Mononuclear cell (primary cell): ENCODE results near the gene KRT82. TPM values are rescaled to one million over a fixed set of nuclear protein-coding genes. Genes with fewer than 3 reads are reported as not detected.

Experiments
- H3K27me3 ChIP-seq: 2 replicates; pipeline ENCODE4 v1.6.0; 2011; ENCODE audit warnings: low read length, control low read depth; ENCODE audit not compliant: insufficient read depth
- H3K4me1 ChIP-seq: 2 replicates; pipeline ENCODE4 v1.5.1; 2011; ENCODE audit warnings: mild to moderate bottlenecking, low read length, control low read depth; ENCODE audit not compliant: insufficient read depth
- H3K4me3 ChIP-seq: 2 replicates; pipeline ENCODE4 v1.5.1; 2011; ENCODE audit warnings: mild to moderate bottlenecking, low read length, moderate library complexity
- H3K9me3 ChIP-seq: 2 replicates; pipeline ENCODE4 v1.5.1; 2011; ENCODE audit warnings: low read depth, mild to moderate bottlenecking, control low read depth, low read length
- total RNA-seq: library from RNA; depleted of rRNA; stranded (reverse); fragments of >200 nt; gene quantifications from one replicate; pipeline ENCODE4 v1.2.3, GENCODE V29; 2012

KRT82 gene
- total RNA-seq, 1 donor, result not detected

DNA sequence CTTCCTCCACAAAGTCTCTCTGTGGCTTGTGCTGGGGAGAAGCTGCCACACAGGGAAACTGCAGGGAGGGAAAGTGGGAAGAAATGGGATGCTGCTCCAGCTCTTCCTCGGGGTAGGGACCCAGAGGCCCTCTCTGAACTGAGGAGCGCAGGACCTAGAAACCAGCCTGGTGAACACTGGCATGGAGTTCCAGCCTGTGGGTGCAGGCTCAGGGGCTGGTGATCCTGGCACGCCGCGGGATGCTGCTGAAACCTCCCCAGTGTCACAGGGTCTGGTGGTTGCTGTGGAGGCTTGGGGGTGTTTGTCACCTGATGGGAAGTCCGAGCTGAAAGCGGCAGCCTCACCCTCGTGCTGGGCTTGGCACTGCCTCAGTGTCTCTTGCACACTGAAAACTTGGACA, 33.3 kb upstream of the KRT82 start:
- Histone ChIP-seq H3K4me3 (no peak overlapping the region), H3K9me3 (no peaks in the 10 kb centered on the region), H3K4me1 (no peaks in the 10 kb centered on the region), H3K27me3 (peaks cover 3% of the 10 kb centered on the region)

- Histone ChIP-seq H3K4me1 (no peaks in the 10 kb centered on the region), H3K9me3 (no peaks in the 10 kb centered on the region), H3K4me3 (no peak overlapping the region), H3K27me3 (peaks cover 3% of the 10 kb centered on the region)
These were observed 32.5 kb upstream of the KRT82 start for GRCh38 chr12:52438305-52439301.

DNA sequence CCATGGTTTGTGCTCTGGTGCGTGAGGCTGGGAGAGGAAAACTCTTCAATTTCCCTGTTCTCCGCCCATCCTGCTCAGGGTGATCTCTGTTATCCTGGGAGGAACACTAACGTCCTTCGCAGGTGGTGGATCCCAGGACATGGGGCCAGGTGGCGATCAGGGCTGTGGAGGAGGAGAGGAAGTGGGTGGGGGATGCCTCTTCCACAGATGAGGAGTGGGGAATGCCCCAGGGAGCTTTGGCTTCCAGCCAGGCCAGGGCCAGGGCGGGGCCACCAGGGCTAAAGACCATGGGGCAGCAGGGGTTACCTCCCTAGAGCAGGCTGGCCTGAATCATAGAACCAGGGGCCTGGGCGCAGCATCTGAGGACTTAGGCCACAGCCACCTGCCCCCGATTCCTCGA, 31.4 kb upstream of the KRT82 start:
- no peak overlapping the region for H3K4me3 ChIP-seq
- H3K27me3 ChIP-seq, result no peaks in the 10 kb centered on the region
- H3K4me1 ChIP-seq, result no peaks in the 10 kb centered on the region
- no peaks in the 10 kb centered on the region for H3K9me3 ChIP-seq

DNA sequence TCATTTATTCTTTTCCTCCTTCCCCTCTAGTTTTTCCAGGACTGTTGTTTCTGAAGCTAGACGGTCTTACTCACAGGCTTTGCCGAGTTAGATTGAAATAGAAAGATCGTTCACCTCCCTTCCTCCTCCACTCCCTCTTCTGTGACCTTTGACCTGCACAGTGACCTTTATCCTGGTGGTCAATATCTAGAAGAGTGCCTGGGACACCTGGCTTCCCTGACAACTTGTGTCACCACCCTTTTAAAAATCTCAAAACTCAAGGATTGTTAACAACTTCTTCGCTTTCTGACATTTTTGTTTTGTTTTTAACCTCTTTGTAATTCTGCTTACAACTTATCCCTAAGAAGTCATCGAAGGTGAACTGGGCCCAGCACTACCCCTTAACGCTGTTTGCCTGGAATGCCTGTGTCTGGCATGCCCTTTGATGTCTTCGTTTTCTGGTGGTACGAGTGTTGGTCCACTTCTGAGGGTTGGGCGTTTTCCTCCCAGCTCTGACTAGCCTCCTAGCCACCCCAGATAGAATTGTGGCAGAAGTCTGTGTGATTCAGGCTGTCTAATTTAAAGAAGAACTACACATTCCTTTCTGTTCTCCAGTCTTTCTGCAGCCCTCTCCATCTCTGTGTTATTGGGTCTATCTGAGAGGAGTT, 30.8 kb upstream of the KRT82 start:
- H3K9me3 ChIP-seq, result no peaks in the 10 kb centered on the region
- H3K27me3 ChIP-seq, result no peaks in the 10 kb centered on the region
- H3K4me1 ChIP-seq, result no peaks in the 10 kb centered on the region
- no peak overlapping the region for H3K4me3 ChIP-seq

DNA sequence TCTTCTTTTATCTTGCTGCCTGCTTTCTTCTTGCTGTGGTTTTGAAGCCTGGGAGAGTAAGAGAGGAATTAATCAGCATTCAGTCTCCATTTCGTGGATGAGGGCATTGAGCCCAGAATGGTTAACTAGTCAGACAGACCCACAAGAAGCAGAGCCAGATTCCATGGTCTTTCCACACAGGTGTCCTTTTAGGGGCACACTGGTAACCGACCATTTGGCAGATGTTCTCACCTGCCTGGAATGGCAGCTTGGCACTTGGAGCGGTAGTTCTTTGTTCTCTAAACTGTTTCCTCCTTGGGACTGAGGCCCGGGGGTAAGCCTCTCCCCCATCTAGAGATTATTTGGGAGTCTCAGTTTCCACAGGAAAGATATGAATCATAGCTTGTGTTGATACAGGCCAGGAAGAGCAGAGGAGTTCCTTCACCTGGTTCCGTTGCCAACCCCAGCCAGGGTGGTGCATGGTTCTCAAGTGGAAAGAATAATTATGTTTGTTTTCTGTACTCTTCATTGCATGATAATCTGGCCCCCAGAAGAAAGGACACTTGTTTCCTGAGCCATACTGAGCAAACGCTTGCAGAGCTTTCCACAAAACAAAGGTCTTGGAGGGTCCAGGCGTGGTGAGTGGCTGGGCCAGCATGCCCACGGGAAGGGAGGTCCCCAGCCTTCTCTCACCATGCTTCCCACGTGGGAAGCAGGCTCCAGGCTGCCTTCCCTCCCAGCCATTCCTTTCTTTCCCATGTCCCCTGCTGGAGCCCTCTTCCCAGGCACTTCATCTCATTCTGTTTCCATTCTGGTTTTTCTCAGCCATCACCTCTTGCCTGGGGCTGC, 30.1 kb upstream of the KRT82 start:
- H3K9me3 ChIP-seq, result no peaks in the 10 kb centered on the region
- H3K4me1 ChIP-seq, result no peaks in the 10 kb centered on the region
- no peaks in the 10 kb centered on the region for H3K27me3 ChIP-seq

DNA sequence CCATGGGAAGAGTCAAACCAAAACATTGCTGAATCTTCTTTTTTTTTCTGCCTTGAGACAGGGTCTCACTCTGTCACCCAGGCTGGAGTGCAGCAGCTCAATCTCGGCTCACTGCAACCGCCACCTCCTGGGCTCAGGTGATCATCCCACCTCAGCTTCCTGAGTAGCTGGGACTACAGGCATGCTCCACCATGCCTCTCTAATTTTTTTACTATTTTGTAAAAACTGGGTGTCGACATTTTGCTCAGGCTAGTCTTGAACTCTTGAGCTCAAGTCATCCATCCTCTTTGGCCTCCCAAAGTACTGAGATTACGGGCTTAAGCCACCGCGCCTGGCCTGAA, 29.5 kb upstream of the KRT82 start:
- no peak overlapping the region for H3K4me3 ChIP-seq
- H3K4me1 ChIP-seq, result no peaks in the 10 kb centered on the region
- no peaks in the 10 kb centered on the region for H3K27me3 ChIP-seq
- no peaks in the 10 kb centered on the region for H3K9me3 ChIP-seq

More for the DNA sequence above, 30.1 kb upstream of the KRT82 start:
- no peak overlapping the region for H3K4me3 ChIP-seq

DNA sequence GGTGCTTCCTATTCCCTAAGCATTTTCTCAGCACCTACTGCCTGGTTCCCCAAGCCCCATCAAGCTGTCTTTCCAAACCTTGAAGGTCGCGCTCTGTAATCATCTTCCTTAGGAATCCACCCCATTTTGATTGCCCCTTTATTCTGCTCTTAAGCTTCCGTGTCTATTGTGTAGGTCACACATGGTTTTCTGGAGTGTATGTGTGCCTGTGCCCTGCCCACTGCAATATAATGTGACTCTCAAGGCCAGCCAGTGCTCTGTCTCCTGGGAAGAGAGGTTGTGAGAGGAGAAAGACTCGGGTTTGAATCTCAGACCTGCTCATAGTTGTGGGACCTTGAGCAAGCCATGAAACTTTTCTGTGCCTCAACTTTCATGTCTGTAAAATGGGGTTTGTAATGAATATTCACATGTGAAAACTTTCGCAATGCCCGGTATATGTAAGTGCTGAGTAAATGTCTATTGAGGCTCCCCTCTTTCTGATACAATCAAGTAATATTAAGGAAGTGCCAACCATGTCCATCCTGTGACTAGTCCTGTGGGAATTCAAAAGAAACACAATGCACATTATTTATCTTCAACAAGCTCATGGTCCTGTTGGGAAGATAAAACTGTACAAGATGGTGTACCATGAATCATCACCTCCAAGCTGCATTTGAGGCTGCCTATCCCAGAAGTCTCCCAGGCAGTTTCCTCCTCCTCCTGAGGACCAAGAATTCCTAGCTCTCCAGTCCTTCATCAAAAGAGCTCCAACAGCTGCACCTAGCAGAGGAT, 28.8 kb upstream of the KRT82 start:
- Histone ChIP-seq H3K4me3 (no peak overlapping the region), H3K9me3 (no peaks in the 10 kb centered on the region), H3K4me1 (no peaks in the 10 kb centered on the region), H3K27me3 (no peaks in the 10 kb centered on the region)

DNA sequence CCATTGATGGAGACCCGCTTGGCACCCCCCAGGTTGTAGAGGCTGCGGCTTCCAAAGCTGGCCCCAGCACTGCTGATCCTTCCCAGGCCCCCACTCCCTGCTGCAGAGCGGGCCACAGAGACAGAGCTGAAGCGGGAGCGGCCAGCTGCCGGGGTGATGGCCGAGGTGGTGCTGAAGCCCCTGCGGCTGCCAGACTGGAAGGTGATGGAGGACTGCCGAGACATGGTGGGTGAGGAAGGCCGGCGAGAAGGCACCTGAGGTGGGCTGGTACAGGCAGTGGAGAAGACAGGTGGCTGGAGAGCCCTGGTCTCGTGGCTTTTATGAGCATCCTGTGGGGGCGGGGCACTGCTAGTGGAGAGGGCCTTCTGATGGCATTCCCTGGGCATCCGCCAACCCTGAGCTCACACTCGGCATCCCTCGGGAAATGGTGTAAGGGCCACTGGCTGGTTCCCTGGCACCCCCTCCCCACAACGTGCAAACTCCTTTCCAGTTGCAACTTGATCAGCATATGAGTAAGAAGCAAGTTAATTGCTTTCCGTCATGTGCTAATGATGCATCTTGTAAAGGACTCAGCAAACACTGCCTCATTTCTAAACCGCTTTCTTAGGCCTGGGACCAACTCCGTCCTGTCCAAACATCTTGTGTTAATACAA, 28.1 kb upstream of the KRT82 start, which contains the start of gene KRT75:
Gene KRT75 (minus strand): TSS at position 291 of the 653 bp plus-strand sequence. CDS start 67 bp downstream, at position 224.
- H3K4me1 ChIP-seq, result no peaks in the 10 kb centered on the region
- H3K4me3 ChIP-seq, result no peak within 1 kb of the TSS
- no peaks in the 10 kb centered on the region for H3K27me3 ChIP-seq
- no peaks in the 10 kb centered on the region for H3K9me3 ChIP-seq

- no peaks in the 10 kb centered on the region for H3K27me3 ChIP-seq
- no peaks in the 10 kb centered on the region for H3K4me1 ChIP-seq
- no peak overlapping the region for H3K4me3 ChIP-seq
- H3K9me3 ChIP-seq, result no peaks in the 10 kb centered on the region
These were observed 27.5 kb upstream of the KRT82 start for GRCh38 chr12:52433501-52434080.

DNA sequence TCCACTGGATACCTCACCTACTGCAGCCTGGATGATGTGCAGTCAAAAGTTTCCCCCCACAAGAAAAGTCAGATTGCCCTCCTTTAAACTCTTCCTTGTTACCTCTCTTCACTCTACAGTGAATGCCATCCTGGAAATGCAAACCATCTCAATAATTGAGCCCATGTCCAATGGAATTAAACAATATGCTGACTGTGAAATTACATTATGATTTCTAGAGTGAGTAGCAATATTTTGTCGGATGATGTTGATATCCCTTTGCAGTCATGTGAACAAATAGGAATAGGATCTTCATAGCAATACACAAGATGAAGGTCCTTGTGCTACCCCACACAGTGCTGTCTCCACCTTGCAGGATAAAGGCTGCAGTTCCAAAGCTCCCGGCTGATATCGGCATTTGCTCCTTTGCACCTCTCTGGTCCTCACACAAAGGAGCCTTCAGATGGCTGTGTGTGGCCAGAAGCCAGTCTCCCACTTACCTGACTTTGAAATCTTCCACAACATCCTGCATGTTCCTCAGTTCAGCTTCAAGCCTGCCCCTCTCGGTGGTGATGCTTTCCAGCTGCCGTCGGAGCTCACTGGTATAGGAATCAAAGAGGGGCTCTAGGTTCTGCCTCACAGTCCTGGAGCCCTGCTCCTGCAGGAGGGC, 26.5 kb upstream of the KRT82 start:
- no peak overlapping the region for H3K4me3 ChIP-seq
- H3K4me1 ChIP-seq, result no peaks in the 10 kb centered on the region
- H3K9me3 ChIP-seq, result no peaks in the 10 kb centered on the region
- H3K27me3 ChIP-seq, result no peaks in the 10 kb centered on the region

- Histone ChIP-seq H3K4me3 (no peak overlapping the region), H3K9me3 (no peaks in the 10 kb centered on the region), H3K27me3 (no peaks in the 10 kb centered on the region), H3K4me1 (no peaks in the 10 kb centered on the region)
These were observed 22.0 kb upstream of the KRT82 start for GRCh38 chr12:52428121-52428520.

DNA sequence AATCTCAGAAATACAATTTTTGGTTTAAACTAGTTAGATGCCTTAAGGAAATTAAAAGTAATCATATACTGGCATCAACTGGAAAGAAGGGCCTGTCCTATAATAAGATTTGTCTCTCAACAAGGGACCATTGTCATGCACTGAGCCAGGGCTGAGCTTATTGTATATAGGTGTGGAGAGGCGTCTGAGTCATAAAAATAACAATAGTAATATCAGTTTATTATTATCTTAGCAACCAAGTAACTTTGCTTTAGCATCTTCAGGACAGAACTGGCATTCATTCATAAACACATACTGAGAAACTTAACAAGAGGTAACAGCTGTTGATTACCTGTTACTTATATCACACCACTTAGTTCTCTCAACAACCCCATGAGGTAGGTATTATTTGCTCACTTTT, 20.9 kb upstream of the KRT82 start:
- no peak overlapping the region for H3K4me3 ChIP-seq
- no peaks in the 10 kb centered on the region for H3K27me3 ChIP-seq
- no peaks in the 10 kb centered on the region for H3K9me3 ChIP-seq
- no peaks in the 10 kb centered on the region for H3K4me1 ChIP-seq

- H3K4me3 ChIP-seq, result no peak overlapping the region
- no peaks in the 10 kb centered on the region for H3K9me3 ChIP-seq
- H3K4me1 ChIP-seq, result no peaks in the 10 kb centered on the region
- no peaks in the 10 kb centered on the region for H3K27me3 ChIP-seq
These were observed 19.9 kb upstream of the KRT82 start for GRCh38 chr12:52426034-52426433.
